ENCODE measurements around the gene ZC3HAV1L. TPM values are rescaled to one million over a fixed set of nuclear protein-coding genes. Genes with fewer than 3 reads are reported as not detected.

ZC3HAV1L gene
- total RNA-seq, 1 experiment from 2014 or later: 15.0 TPM

- TF ChIP-seq CTCF (IDR thresholded peaks at IDR 0.05; ENCODE audit: unreplicated experiment): peak; percentile 54
- no TSS peak for BruUV-seq (replicated peaks)
- Mint-ChIP-seq H3K36me3 (ENCODE audit: insufficient read depth, unreplicated experiment) (no peaks in the 10 kb centered on the region), H3K4me3 (ENCODE audit: low read depth, unreplicated experiment) (no peak overlapping the region), H3K4me1 (ENCODE audit: low read depth, unreplicated experiment) (no peaks in the 10 kb centered on the region), H3K27ac (ENCODE audit: unreplicated experiment) (no peak overlapping the region), H3K9me3 (ENCODE audit: low read depth, unreplicated experiment) (no peaks in the 10 kb centered on the region), H3K27me3 (ENCODE audit: unreplicated experiment) (peaks cover 28% of the 10 kb centered on the region)
- CTCF ChIA-PET: interaction anchor here (0.6 to 1.5 kb wide), 6 partner anchors 34 to 401 kb away, joined by 3 to 10 read pairs (median 3); no protein-coding TSS in a partner anchor
- intact Hi-C loops (cut with micrococcal nuclease; ENCODE audit: unreplicated experiment): loop anchor here (1.0 to 5.0 kb wide), 2 partner anchors 60 to 110 kb away; no protein-coding TSS in a partner anchor
- DNase-seq: peak; percentile 58
Observed at GRCh38 chr7:139016931-139017511, 18.8 kb downstream of the ZC3HAV1L start.

DNA sequence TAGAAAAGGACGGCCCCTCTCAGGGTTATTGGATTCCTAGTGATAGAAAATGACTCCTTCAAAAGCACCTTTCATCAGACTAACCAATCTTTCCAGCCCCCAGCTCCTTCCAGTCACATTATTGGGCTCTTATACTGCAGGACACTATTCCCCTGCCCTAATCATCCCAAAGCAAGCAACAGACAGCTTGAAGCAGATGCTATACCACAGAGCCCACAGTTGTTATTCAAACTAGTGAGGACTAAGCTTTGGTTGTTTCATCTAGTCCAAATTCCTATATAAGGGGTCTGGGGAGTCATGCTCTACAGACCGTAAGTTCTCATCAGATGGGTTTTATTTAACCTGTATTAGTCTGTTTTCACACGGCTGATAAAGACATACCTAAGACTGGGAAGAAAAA lies 24.5 kb downstream of the ZC3HAV1L start:
- Mint-ChIP-seq H3K36me3 (ENCODE audit: insufficient read depth, unreplicated experiment) (no peaks in the 10 kb centered on the region), H3K27ac (ENCODE audit: unreplicated experiment) (no peak overlapping the region), H3K4me3 (ENCODE audit: low read depth, unreplicated experiment) (no peak overlapping the region), H3K9me3 (ENCODE audit: low read depth, unreplicated experiment) (no peaks in the 10 kb centered on the region), H3K27me3 (ENCODE audit: unreplicated experiment) (peaks cover 28% of the 10 kb centered on the region), H3K4me1 (ENCODE audit: low read depth, unreplicated experiment) (no peaks in the 10 kb centered on the region)
- no peak for TF ChIP-seq CTCF (IDR thresholded peaks at IDR 0.05; ENCODE audit: unreplicated experiment)
- intact Hi-C loops (cut with micrococcal nuclease; ENCODE audit: unreplicated experiment): no loop called here
- CTCF ChIA-PET: no interaction called here
- no TSS peak for BruUV-seq (replicated peaks)
- DNase-seq: no peak

DNA sequence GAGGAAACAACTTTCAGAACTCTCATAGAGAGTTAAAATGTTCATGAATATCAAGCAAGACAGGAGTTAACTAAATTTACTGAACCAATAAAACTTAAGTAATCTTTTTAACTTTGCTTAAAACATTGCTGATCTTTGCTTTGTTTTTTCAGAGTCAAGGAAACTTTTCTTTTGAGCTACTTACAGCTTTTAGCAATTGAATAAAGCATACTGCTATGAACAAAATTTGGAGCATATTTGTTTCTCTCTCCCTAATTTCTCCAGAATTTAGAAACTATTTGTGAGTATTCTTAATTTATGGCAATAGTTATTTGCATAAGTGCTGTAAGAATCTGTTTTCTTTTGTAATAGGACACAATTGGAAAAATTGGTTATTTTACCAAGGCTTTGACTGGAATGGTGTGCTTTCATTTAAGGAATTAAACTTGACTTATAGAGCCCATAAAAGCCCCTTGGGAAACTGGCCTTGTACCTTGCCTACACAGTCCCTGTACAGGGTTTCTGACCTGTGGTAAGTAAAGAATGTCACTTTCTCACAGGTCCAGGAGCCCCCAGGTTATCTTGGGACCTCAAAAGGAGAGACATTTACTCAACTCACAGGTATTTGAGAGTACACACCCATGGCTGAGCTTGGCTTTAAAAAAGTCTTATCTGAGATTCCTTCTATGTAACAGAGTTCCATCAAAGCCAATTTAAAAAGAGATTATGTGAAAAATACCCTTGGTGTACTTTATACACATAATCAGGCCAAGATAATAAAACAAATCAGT lies 31.3 kb downstream of the ZC3HAV1L start:
- DNase-seq: no peak
- no peaks in the 10 kb centered on the region for H3K36me3 Mint-ChIP-seq (ENCODE audit: insufficient read depth, unreplicated experiment)
- peaks cover 2% of the 10 kb centered on the region for H3K9me3 Mint-ChIP-seq (ENCODE audit: low read depth, unreplicated experiment)
- no TSS peak for BruUV-seq (replicated peaks)
- no peak overlapping the region for H3K27ac Mint-ChIP-seq (ENCODE audit: unreplicated experiment)
- no peaks in the 10 kb centered on the region for H3K4me1 Mint-ChIP-seq (ENCODE audit: low read depth, unreplicated experiment)
- H3K4me3 Mint-ChIP-seq (ENCODE audit: low read depth, unreplicated experiment): no peak overlapping the region
- no peaks in the 10 kb centered on the region for H3K27me3 Mint-ChIP-seq (ENCODE audit: unreplicated experiment)
- intact Hi-C loops (cut with micrococcal nuclease; ENCODE audit: unreplicated experiment): no loop called here
- CTCF ChIA-PET: no interaction called here
- no peak for TF ChIP-seq CTCF (IDR thresholded peaks at IDR 0.05; ENCODE audit: unreplicated experiment)

- no TSS peak for BruUV-seq (replicated peaks)
- H3K4me3 Mint-ChIP-seq (ENCODE audit: low read depth, unreplicated experiment): no peak overlapping the region
- H3K9me3 Mint-ChIP-seq (ENCODE audit: low read depth, unreplicated experiment): no peaks in the 10 kb centered on the region
- intact Hi-C loops (cut with micrococcal nuclease; ENCODE audit: unreplicated experiment): no loop called here
- H3K36me3 Mint-ChIP-seq (ENCODE audit: insufficient read depth, unreplicated experiment): no peaks in the 10 kb centered on the region
- CTCF ChIA-PET: no interaction called here
- H3K27ac Mint-ChIP-seq (ENCODE audit: unreplicated experiment): no peak overlapping the region
- TF ChIP-seq CTCF (IDR thresholded peaks at IDR 0.05; ENCODE audit: unreplicated experiment): no peak
- H3K27me3 Mint-ChIP-seq (ENCODE audit: unreplicated experiment): no peaks in the 10 kb centered on the region
- no peak for DNase-seq
- no peaks in the 10 kb centered on the region for H3K4me1 Mint-ChIP-seq (ENCODE audit: low read depth, unreplicated experiment)
Observed at GRCh38 chr7:138999414-138999813, 36.4 kb downstream of the ZC3HAV1L start.

Data from Calu3 (cell line).